Memory B cell (primary cell): ENCODE data around the gene ARHGEF11.

Experiments
- ATAC-seq: fragments of 150-1000 bp; cut with Tn5 transposase; 2 replicates; pipeline ENCODE4 v1.10.0; 2021; ENCODE audit warnings: low read depth, mild to moderate bottlenecking, moderate library complexity
- DNase-seq, 2 donors: peaks; one replicate each; pipeline ENCODE4 v3.0.0; 2022; ENCODE audit warnings: low spot score in 2 of 2
- H3K27ac Mint-ChIP-seq: one replicate; pipeline ENCODE4 v1.8.0; 2022; ENCODE audit warnings: mild to moderate bottlenecking, moderate library complexity, mixed read lengths
- H3K27me3 Mint-ChIP-seq: one replicate; pipeline ENCODE4 v1.8.0; 2022; ENCODE audit warnings: mixed read lengths
- H3K36me3 Mint-ChIP-seq: one replicate; pipeline ENCODE4 v1.8.0; 2022; ENCODE audit warnings: mild to moderate bottlenecking, mixed read lengths
- H3K4me1 Mint-ChIP-seq: one replicate; pipeline ENCODE4 v1.8.0; 2022; ENCODE audit warnings: mixed read lengths
- H3K4me3 Mint-ChIP-seq: one replicate; pipeline ENCODE4 v1.8.0; 2022; ENCODE audit warnings: mild to moderate bottlenecking, moderate library complexity, mixed read lengths
- H3K9me3 Mint-ChIP-seq: one replicate; pipeline ENCODE4 v1.8.0; 2022; ENCODE audit warnings: mixed read lengths

The ARHGEF11 gene

DNA sequence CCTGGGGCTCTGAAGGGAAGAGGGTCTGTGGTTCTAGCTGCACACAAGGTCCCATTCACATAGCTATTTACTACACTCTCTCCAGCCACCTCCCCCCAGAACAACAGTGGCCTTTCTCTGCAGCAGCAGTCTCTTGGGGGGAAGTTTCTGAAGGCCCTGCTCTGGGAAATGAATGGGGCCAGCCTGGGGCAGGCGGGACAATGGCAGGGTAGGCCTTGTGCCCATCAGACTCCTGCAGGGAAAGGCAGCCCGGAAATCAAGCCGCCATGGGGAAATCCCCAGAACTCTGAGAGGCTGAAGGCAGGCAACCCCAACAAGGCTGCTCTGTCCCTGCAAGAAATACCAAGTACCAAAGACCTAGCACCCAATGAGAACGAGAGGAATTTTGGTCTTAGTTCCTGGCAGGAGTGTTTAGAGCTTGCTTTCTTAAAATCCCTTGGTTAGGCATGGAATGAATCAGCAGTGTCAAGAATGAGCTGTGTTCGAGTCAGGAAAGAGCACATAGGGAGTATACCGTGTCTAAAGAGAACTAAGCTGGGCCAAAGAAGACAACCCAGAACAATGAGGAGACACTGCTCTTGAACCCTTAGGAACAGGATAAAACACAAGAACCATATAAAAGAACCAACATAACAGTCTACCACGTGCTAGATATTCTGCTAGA, 11.3 kb downstream of the ARHGEF11 start:
- ATAC-seq = no peak
- H3K9me3 Mint-ChIP-seq = no peaks in the 10 kb centered on the region

DNA sequence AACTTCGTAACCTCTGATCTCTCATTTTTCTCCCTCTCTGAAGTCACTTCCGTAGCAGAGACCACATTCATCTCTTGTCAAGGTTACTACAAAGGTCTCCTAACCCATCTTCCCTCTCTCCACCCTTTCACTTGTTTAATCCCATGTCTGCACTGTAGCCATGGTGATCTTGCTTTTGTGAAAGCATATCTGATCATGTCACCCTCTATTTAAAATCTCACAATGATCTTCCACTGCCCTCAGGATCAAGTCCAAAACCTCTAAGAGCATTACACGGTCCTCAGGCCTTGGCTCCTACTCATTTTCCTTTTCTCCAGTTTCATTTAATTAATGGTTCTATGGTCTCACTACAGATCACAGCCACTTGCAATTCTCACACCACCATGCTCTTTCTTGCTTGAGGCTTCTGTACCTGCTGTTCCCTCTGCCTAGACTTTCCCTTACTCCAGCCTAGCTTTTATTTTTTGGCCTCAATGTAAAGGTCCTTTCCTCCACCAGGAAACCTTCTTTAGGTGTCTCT, 12.1 kb downstream of the ARHGEF11 start:
- DNase-seq (no peak), ATAC-seq (no peak)
- Mint-ChIP-seq H3K27me3 (peaks cover 17% of the 10 kb centered on the region), H3K4me3 (no peak overlapping the region), H3K27ac (no peak overlapping the region), H3K9me3 (no peaks in the 10 kb centered on the region), H3K4me1 (no peaks in the 10 kb centered on the region), H3K36me3 (no peaks in the 10 kb centered on the region)

More for the DNA sequence above, 11.3 kb downstream of the ARHGEF11 start:
- no peak overlapping the region for H3K27ac Mint-ChIP-seq
- H3K4me3 Mint-ChIP-seq = no peak overlapping the region
- H3K27me3 Mint-ChIP-seq = peaks cover 19% of the 10 kb centered on the region
- H3K36me3 Mint-ChIP-seq = no peaks in the 10 kb centered on the region
- no peak for DNase-seq
- H3K4me1 Mint-ChIP-seq = no peaks in the 10 kb centered on the region

DNA sequence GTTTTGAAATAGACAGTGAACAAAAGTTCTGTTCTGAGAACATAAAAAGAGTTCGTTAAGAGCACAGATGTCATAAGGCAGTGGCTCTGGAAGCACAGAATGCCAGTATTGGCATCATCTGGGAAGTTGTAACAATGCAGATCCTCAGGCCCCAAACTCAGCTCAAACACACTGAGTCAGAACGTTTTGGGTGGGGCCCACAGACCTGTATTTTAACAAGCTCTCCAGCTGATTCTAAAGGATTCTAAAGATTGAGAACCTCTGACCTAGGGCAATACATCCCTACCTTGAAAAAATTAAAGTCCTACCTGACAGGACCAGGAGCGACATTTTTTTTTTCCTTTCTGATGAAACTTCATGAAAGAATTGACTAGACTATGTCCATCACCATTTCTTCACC, 13.2 kb downstream of the ARHGEF11 start:
- DNase-seq (no peak), ATAC-seq (no peak)
- Mint-ChIP-seq H3K27ac (no peak overlapping the region), H3K36me3 (no peaks in the 10 kb centered on the region), H3K4me1 (no peaks in the 10 kb centered on the region), H3K27me3 (peaks cover 15% of the 10 kb centered on the region), H3K4me3 (no peak overlapping the region), H3K9me3 (no peaks in the 10 kb centered on the region)

DNA sequence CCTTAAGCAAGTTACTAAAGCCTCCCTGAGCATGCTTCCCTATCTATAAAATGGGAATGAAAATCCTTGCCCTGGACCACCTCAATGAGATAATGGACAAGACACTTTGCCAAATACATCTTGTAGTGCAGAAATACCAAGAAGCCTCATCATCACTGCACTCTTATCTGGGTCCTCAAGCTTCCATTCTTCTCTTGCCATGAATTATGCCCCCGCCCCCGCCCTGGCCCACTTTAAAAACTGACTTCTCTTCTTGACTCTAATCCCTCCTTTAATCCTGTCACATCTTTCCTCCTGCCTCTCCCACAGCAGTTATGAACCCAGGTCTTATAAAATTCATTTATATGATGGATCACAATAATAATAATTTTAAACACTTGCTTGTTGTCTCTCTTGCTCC, 14.8 kb downstream of the ARHGEF11 start:
- Mint-ChIP-seq H3K4me1 (no peaks in the 10 kb centered on the region), H3K36me3 (no peaks in the 10 kb centered on the region), H3K27ac (no peak overlapping the region), H3K4me3 (no peak overlapping the region), H3K9me3 (no peaks in the 10 kb centered on the region), H3K27me3 (peaks cover 14% of the 10 kb centered on the region)
- DNase-seq (no peak), ATAC-seq (no peak)

DNA sequence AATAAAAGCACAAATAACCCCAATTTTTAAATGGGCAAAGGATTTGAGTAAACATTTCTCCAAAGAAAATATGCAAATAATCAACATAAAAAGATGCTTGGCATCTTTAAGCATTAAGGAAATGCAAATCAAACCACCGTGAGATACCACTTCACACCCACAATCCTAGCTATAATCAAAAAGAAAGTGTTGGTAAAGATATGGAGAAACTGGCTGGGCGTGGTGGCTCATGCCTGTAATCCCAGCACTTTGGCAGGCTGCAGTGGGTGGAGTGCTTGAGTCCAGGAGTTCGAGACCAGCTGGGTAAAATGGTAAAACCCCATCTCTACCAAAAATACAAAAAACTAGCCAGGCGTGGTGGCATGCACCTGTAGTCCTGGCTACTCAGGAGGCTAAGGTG, 16.9 kb downstream of the ARHGEF11 start:
- peaks cover 1% of the 10 kb centered on the region for H3K9me3 Mint-ChIP-seq
- H3K4me1 Mint-ChIP-seq = no peaks in the 10 kb centered on the region
- ATAC-seq (no peak), DNase-seq (no peak)
- peaks cover 13% of the 10 kb centered on the region for H3K27me3 Mint-ChIP-seq
- no peak overlapping the region for H3K4me3 Mint-ChIP-seq
- H3K27ac Mint-ChIP-seq = no peak overlapping the region
- H3K36me3 Mint-ChIP-seq = no peaks in the 10 kb centered on the region

DNA sequence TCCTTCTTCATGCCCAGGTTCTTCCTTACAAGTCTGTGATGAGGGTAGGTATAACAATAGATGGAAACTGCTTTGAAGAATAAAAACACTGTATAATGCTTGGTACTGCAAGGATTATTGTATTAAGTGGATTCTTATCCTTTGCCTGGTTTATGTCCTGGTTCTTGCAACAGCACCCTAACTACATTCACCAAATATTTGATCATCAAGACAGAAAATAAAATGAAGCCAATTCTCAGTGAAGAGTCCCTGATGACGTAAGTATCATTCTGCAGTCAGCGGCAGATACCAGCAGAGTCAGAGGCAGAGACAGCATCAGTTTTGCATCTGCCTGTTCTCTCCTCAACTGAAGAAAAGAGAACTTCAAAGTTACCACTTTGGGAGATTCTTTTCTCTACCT, 19.7 kb downstream of the ARHGEF11 start:
- Mint-ChIP-seq H3K36me3 (peaks cover 3% of the 10 kb centered on the region), H3K4me1 (no peaks in the 10 kb centered on the region), H3K4me3 (no peak overlapping the region), H3K27me3 (peaks cover 9% of the 10 kb centered on the region), H3K27ac (no peak overlapping the region), H3K9me3 (peaks cover 7% of the 10 kb centered on the region)
- ATAC-seq (no peak), DNase-seq (no peak)

DNA sequence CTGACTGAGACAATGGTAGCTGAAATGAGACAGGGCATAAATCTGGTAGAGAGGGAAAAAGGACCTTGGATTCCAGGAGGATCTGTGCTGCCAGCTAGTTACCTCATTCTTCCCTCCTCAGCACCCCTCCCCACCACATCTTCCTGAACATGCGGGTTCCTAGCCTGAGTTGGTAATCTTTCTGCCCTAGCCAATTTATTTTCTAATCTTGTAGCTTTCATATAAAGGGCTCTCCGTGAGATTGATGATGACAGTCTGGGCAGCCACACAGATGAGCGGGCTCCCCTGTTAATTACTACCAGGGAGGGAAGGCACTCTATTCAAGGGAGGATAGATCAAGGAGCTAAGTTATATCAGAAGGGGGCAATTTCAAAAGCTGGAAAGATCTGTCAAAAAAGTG, 20.2 kb downstream of the ARHGEF11 start:
- Mint-ChIP-seq H3K4me3 (no peak overlapping the region), H3K4me1 (no peaks in the 10 kb centered on the region), H3K27me3 (peaks cover 10% of the 10 kb centered on the region), H3K27ac (no peak overlapping the region), H3K9me3 (peaks cover 7% of the 10 kb centered on the region), H3K36me3 (peaks cover 3% of the 10 kb centered on the region)
- ATAC-seq = no peak
- no peak for DNase-seq

DNA sequence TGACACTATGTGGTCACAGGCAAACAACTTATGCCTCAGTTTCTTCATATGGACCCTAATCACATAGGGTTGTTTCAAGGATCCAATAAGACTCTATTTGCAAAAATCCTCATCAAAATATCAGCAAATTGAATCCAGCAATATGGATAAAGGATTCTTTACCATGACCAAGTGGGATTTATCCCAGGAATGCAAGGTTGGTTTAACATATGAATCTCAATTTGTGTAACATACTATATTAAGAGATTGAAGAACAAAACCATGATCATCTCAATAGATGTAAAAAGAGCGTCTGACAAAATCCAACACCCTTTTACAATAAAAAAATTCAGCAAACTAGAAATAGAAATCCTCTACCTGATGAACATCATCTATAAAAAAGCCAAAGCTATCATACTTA, 23.9 kb downstream of the ARHGEF11 start:
- H3K9me3 Mint-ChIP-seq = peaks cover 12% of the 10 kb centered on the region
- ATAC-seq = no peak

DNA sequence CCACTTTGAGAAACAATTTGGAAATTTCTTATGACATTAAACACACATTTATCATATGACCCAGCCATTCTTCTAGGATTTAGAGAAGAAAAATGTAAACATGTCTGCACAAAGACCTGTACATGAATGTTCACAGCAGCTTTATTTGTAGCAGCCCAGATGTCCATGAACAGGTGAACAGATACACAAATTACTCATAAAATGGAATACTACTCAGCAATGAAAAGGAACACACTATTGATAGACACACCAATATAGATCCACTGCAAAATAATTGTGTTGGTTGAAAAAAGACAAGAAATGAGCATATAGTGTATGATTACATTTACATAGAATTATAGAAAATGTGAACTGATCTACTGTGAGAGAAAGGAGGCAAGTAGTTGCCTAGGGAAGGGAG, 26.1 kb downstream of the ARHGEF11 start:
- H3K4me1 Mint-ChIP-seq = no peaks in the 10 kb centered on the region
- peaks cover 5% of the 10 kb centered on the region for H3K36me3 Mint-ChIP-seq

More for the DNA sequence above, 23.9 kb downstream of the ARHGEF11 start:
- H3K4me1 Mint-ChIP-seq = no peaks in the 10 kb centered on the region
- H3K27ac Mint-ChIP-seq = no peak overlapping the region
- H3K36me3 Mint-ChIP-seq = peaks cover 5% of the 10 kb centered on the region
- no peak overlapping the region for H3K4me3 Mint-ChIP-seq
- peaks cover 9% of the 10 kb centered on the region for H3K27me3 Mint-ChIP-seq
- DNase-seq = no peak

DNA sequence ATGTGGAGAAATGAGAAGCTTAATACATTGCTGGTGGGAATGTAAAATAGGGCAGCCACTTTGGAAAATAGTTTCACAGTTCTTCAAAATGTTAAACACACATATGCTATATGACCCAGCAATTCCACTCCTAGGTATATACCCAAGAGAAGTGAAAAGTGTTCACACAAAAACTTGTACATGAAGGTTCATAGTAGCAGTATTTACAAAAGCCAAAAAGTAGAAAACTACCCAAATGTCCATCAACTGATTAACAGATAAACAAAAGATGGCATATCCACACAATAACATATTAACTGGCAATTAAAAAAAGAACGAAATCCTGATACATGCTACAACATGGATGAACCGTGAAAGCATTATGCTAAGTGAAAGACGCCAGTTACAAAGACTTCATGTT, 33.7 kb downstream of the ARHGEF11 start:
- Mint-ChIP-seq H3K27ac (no peak overlapping the region), H3K9me3 (peaks cover 2% of the 10 kb centered on the region)

More for the DNA sequence above, 26.1 kb downstream of the ARHGEF11 start:
- H3K9me3 Mint-ChIP-seq = peaks cover 12% of the 10 kb centered on the region
- no peak for DNase-seq
- ATAC-seq = no peak
- no peak overlapping the region for H3K4me3 Mint-ChIP-seq
- H3K27ac Mint-ChIP-seq = no peak overlapping the region
- peaks cover 10% of the 10 kb centered on the region for H3K27me3 Mint-ChIP-seq

DNA sequence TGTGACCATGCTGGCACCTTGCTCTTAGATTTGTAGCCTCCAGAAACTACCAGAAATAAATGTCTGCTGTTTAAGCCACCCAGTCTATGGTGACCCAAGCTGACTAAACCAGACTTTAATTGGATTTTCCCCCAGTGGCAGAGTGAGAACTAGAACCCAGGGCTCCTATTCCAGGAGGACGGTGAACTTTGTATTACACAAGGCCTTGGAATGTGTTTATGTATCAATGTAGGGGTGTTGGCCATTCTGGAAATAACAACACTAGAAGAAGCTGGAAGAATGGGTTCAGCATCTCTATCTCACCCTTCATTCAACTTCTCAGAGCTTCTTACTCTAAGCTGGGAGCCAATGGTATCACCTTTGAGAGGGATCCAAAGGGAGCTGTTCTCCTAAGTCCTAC, 37.0 kb downstream of the ARHGEF11 start:
- H3K4me3 Mint-ChIP-seq = no peak overlapping the region
- H3K4me1 Mint-ChIP-seq = peaks cover 2% of the 10 kb centered on the region
- peaks cover 14% of the 10 kb centered on the region for H3K27me3 Mint-ChIP-seq
- peaks cover 2% of the 10 kb centered on the region for H3K9me3 Mint-ChIP-seq
- ATAC-seq (no peak), DNase-seq (no peak)
- no peaks in the 10 kb centered on the region for H3K36me3 Mint-ChIP-seq
- H3K27ac Mint-ChIP-seq = no peak overlapping the region

More for the DNA sequence above, 33.7 kb downstream of the ARHGEF11 start:
- H3K4me1 Mint-ChIP-seq = peaks cover 2% of the 10 kb centered on the region
- peaks cover 8% of the 10 kb centered on the region for H3K27me3 Mint-ChIP-seq
- H3K36me3 Mint-ChIP-seq = no peaks in the 10 kb centered on the region
- H3K4me3 Mint-ChIP-seq = no peak overlapping the region
- DNase-seq (no peak), ATAC-seq (no peak)

DNA sequence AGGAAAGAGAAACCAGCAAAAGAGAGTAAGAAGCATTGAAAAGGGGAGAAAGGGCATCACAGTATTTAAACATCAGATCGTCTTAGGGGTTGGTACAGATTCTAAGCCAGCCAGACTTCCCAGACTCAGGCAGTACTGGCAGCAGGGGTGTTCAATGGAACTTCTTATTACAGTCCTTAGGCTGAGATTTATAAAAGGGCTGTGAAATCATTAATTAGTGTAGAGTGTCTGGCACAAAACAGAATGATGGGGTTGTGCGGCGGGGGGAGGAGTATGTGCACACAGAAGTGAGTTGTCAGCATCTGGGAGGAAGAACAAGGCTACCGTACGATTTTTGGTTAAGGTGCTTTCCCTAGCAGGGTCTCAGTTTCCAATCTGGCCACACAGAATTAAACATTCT, 38.2 kb downstream of the ARHGEF11 start:
- Mint-ChIP-seq H3K27ac (no peak overlapping the region), H3K9me3 (peaks cover 2% of the 10 kb centered on the region), H3K4me3 (no peak overlapping the region), H3K36me3 (no peaks in the 10 kb centered on the region), H3K4me1 (peaks cover 2% of the 10 kb centered on the region), H3K27me3 (peaks cover 14% of the 10 kb centered on the region)
- ATAC-seq (no peak), DNase-seq (no peak)

DNA sequence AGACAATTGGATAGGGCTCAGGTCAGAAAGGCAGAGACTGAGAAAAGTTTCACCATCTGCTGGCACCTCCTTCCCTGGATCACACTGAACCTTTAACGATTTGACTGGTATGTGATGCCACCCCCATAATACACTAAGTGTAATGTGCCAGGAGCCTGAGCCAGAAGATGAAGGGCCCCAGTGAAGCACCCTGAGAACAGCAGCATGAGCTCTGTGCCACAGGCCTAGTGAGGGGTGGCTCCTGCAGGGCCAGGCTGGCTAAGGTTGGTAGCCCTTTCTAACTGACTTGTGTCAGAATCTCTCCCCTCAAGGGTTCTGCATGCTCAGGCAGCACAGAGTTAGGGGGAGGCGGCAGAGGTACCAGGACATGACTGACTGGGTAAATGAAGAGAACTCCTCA, 38.9 kb downstream of the ARHGEF11 start:
- H3K27ac Mint-ChIP-seq = no peak overlapping the region
- DNase-seq (no peak), ATAC-seq (no peak)
- peaks cover 2% of the 10 kb centered on the region for H3K9me3 Mint-ChIP-seq
- H3K4me3 Mint-ChIP-seq = no peak overlapping the region
- H3K4me1 Mint-ChIP-seq = peaks cover 2% of the 10 kb centered on the region
- no peaks in the 10 kb centered on the region for H3K36me3 Mint-ChIP-seq
- H3K27me3 Mint-ChIP-seq = peaks cover 14% of the 10 kb centered on the region

DNA sequence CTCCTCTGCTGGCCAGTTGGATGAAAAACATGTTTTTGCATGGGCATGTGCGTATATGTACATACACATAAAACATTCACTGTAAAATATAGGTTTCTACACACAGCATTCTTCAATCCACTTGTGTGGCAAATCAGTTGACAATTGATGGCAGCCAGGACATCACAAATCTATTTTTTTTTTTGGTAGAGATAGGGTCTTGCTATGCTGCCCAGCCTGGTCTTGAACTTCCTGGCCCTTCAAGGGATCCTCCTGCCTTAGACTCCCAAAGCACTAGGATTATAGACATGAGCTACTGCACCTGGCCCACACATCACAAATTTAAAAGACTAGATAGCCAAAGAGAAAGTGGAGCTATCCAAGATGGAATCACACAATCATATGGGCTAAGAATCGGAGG, 39.6 kb downstream of the ARHGEF11 start:
- Mint-ChIP-seq H3K36me3 (no peaks in the 10 kb centered on the region), H3K4me1 (peaks cover 2% of the 10 kb centered on the region), H3K27ac (no peak overlapping the region), H3K4me3 (no peak overlapping the region), H3K9me3 (no peaks in the 10 kb centered on the region), H3K27me3 (peaks cover 14% of the 10 kb centered on the region)
- no peak for ATAC-seq
- DNase-seq = no peak

DNA sequence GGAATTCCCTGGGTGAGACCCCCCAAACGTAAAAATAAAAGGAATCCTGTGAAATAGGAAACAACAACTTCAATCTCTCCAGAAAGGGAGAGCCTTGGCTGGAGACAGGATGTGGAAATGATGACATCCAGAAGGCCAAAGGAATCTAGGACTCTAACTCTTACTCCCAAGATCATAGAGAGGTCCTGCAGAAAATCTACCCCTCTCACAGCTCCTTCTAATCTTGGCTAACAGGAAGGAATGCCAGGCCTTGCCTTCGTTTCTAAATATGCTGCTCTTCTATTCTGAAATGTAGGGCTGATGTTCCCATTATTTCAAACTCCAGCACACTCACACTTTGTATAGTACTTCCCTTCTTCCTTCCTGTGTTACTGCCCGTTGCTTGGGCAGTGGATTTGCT, 40.7 kb downstream of the ARHGEF11 start:
- H3K36me3 Mint-ChIP-seq = no peaks in the 10 kb centered on the region
- no peak overlapping the region for H3K4me3 Mint-ChIP-seq
- no peak overlapping the region for H3K27ac Mint-ChIP-seq
- H3K4me1 Mint-ChIP-seq = peaks cover 2% of the 10 kb centered on the region
- no peak for ATAC-seq
- no peaks in the 10 kb centered on the region for H3K9me3 Mint-ChIP-seq
- H3K27me3 Mint-ChIP-seq = peaks cover 14% of the 10 kb centered on the region
- DNase-seq = no peak
